SK-N-SH treated with all-trans-retinoic acid at 6 μM for 48 hours (cell line): ENCODE measurements around the gene BIRC5.

Experiments used
- BACH2 ChIP-seq: fragments of 250-450 bp; sonication (Bioruptor Pico); IDR thresholded peaks from 2 replicates; pipeline ENCODE4 v1.9.0; 2021; ENCODE audit warnings: mild to moderate bottlenecking, borderline replicate concordance
- CSDC2 ChIP-seq: fragments of 250-450 bp; sonication (Bioruptor Pico); IDR thresholded peaks from 2 replicates; pipeline ENCODE4 v1.5.0; 2020; ENCODE audit warnings: mild to moderate bottlenecking, moderate library complexity
- ESRRG ChIP-seq: fragments of 250-450 bp; sonication (Bioruptor Pico); IDR thresholded peaks from 2 replicates; pipeline ENCODE4 v1.6.1; 2021; ENCODE audit warnings: mild to moderate bottlenecking
- GLIS3 ChIP-seq: fragments of 250-450 bp; sonication (Bioruptor Pico); IDR thresholded peaks from 2 replicates; pipeline ENCODE4 v1.5.0; 2020; ENCODE audit warnings: mild to moderate bottlenecking, moderate library complexity
- SNAI2 ChIP-seq: fragments of 250-450 bp; sonication (Bioruptor Pico); IDR thresholded peaks from 2 replicates; pipeline ENCODE4 v1.5.0; 2020; ENCODE audit warnings: mild to moderate bottlenecking, moderate library complexity
- TOX ChIP-seq: fragments of 250-450 bp; sonication (Bioruptor Pico); IDR thresholded peaks from 2 replicates; pipeline ENCODE4 v1.8.0; 2021; ENCODE audit warnings: mild to moderate bottlenecking, moderate library complexity, borderline replicate concordance
- ZC3H10 ChIP-seq: fragments of 250-450 bp; sonication (Bioruptor Pico); IDR thresholded peaks from 2 replicates; pipeline ENCODE4 v1.5.1; 2021; ENCODE audit warnings: mild to moderate bottlenecking, moderate library complexity
- ZFP3 ChIP-seq: fragments of 250-450 bp; sonication (Bioruptor Pico); IDR thresholded peaks from 2 replicates; pipeline ENCODE4 v1.5.0; 2020; ENCODE audit warnings: mild to moderate bottlenecking, moderate library complexity
- ZFP30 ChIP-seq: fragments of 450-650 bp; formaldehyde crosslinking; IDR thresholded peaks from 2 replicates; pipeline ENCODE4 v1.5.0; 2022; ENCODE audit warnings: mild to moderate bottlenecking, moderate library complexity
- ZNF70 ChIP-seq: fragments of 450-650 bp; formaldehyde crosslinking; IDR thresholded peaks from 2 replicates; pipeline ENCODE4 v1.5.0; 2020; ENCODE audit warnings: mild to moderate bottlenecking, moderate library complexity
- ZNF8 ChIP-seq: fragments of 450-650 bp; formaldehyde crosslinking; IDR thresholded peaks from 2 replicates; pipeline ENCODE4 v1.5.0; 2020; ENCODE audit warnings: mild to moderate bottlenecking, moderate library complexity
- TF ChIP-seq, protein P1 (sequence below): fragments of 250-450 bp; sonication (Bioruptor Pico); IDR thresholded peaks from 2 replicates; pipeline ENCODE4 v1.8.0; 2020; ENCODE audit warnings: mild to moderate bottlenecking, moderate library complexity, borderline replicate concordance
- TF ChIP-seq, protein P2 (sequence below): fragments of 250-450 bp; sonication (Bioruptor Pico); IDR thresholded peaks from 2 replicates; pipeline ENCODE4 v1.5.0; 2020; ENCODE audit warnings: mild to moderate bottlenecking, moderate library complexity

DNA sequence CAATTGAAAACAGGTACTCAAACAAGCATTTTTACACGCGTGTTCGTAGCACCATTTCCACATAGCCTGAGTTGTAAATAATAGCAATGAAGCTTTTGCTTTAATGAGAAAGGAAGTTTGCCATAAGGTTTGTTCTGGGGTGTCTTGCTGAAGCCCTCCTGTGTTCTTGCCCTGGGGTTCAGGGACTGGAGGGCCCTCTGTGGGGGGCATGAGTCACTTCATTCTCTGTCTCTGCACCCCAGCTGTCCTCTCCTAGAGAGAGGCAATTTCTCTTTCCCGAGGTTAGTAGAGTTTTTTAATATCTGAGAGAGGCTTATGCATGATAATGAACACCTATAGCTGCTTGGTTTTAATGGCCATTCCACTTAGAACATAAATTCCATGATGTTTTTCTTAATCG is 17.3 kb upstream of the BIRC5 start:
- TF ChIP-seq TOX (CRISPR knock-in tag): no peak
- TF ChIP-seq GLIS3 (CRISPR knock-in tag): no peak
- no peak for TF ChIP-seq ZFP3 (CRISPR knock-in tag)
- no peak for TF ChIP-seq ZFP30 (CRISPR knock-in tag)
- TF ChIP-seq ZNF70: no peak
- TF ChIP-seq ESRRG (CRISPR knock-in tag): no peak
- TF ChIP-seq, protein P1, sequence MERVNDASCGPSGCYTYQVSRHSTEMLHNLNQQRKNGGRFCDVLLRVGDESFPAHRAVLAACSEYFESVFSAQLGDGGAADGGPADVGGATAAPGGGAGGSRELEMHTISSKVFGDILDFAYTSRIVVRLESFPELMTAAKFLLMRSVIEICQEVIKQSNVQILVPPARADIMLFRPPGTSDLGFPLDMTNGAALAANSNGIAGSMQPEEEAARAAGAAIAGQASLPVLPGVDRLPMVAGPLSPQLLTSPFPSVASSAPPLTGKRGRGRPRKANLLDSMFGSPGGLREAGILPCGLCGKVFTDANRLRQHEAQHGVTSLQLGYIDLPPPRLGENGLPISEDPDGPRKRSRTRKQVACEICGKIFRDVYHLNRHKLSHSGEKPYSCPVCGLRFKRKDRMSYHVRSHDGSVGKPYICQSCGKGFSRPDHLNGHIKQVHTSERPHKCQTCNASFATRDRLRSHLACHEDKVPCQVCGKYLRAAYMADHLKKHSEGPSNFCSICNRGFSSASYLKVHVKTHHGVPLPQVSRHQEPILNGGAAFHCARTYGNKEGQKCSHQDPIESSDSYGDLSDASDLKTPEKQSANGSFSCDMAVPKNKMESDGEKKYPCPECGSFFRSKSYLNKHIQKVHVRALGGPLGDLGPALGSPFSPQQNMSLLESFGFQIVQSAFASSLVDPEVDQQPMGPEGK (CRISPR knock-in tag): no peak
- TF ChIP-seq BACH2 (CRISPR knock-in tag): no peak
- TF ChIP-seq ZNF8 (CRISPR knock-in tag): no peak
- TF ChIP-seq, protein P2, sequence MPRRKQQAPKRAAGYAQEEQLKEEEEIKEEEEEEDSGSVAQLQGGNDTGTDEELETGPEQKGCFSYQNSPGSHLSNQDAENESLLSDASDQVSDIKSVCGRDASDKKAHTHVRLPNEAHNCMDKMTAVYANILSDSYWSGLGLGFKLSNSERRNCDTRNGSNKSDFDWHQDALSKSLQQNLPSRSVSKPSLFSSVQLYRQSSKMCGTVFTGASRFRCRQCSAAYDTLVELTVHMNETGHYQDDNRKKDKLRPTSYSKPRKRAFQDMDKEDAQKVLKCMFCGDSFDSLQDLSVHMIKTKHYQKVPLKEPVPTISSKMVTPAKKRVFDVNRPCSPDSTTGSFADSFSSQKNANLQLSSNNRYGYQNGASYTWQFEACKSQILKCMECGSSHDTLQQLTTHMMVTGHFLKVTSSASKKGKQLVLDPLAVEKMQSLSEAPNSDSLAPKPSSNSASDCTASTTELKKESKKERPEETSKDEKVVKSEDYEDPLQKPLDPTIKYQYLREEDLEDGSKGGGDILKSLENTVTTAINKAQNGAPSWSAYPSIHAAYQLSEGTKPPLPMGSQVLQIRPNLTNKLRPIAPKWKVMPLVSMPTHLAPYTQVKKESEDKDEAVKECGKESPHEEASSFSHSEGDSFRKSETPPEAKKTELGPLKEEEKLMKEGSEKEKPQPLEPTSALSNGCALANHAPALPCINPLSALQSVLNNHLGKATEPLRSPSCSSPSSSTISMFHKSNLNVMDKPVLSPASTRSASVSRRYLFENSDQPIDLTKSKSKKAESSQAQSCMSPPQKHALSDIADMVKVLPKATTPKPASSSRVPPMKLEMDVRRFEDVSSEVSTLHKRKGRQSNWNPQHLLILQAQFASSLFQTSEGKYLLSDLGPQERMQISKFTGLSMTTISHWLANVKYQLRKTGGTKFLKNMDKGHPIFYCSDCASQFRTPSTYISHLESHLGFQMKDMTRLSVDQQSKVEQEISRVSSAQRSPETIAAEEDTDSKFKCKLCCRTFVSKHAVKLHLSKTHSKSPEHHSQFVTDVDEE: no peak
- TF ChIP-seq CSDC2 (CRISPR knock-in tag): no peak
- TF ChIP-seq ZC3H10 (CRISPR knock-in tag): no peak
- no peak for TF ChIP-seq SNAI2 (CRISPR knock-in tag)
